Loucy (cell line): Measurements from ENCODE around the gene ZNF783.

Source experiments
- CTCF ChIP-seq: fragments of 200-600 bp; sonication (generic); conservative IDR thresholded peaks from 2 replicates; pipeline ENCODE4 v1.5.1; 2014; ENCODE audit warnings: mild to moderate bottlenecking, antibody characterized with exemption, low read length
- EZH2phosphoT487 ChIP-seq: fragments of 200-600 bp; IDR thresholded peaks from 2 replicates; pipeline ENCODE4 v1.6.1; 2018; ENCODE audit warnings: antibody characterized with exemption, mild to moderate bottlenecking, moderate library complexity, borderline replicate concordance

GRCh38 chr7:149294634-149295480 is 32.9 kb downstream of the ZNF783 start:
- TF ChIP-seq CTCF, result no peak
- TF ChIP-seq EZH2phosphoT487, result no peak
